ENCODE data around the gene TAS1R3. TPM values are rescaled to one million over a fixed set of nuclear protein-coding genes. Genes with fewer than 3 reads are reported as not detected.
A peak's percentile ranks its signal among the peaks of the same experiment; 100 is the strongest.

Gene TAS1R3
- total RNA-seq, 1 experiment from 2014 or later, result 0.28 TPM

GRCh38 chr1:1324524-1325287, 6.4 kb upstream of the TAS1R3 start, which contains the start of the genes CPTP and INTS11:
CPTP (plus strand) TSS chr1:1324802; CDS start chr1:1326911, 2,109 bp downstream.
INTS11 (minus strand) TSS chr1:1324660; CDS start chr1:1324608, 52 bp downstream.
- H2AFZ ChIP-seq (ENCODE audit: low read length), result no peak within 1 kb of the TSS

More at GRCh38 chr1:1324524-1325287, 6.4 kb upstream of the TAS1R3 start, which contains the start of the genes CPTP and INTS11:
- Histone ChIP-seq H3K4me1 (ENCODE audit: insufficient read depth, low read length) (no peaks in the 10 kb centered on the region), H3K79me2 (ENCODE audit: insufficient read depth, low read length) (peaks cover 17% of the 10 kb centered on the region; the same call in 1 of the 2 replicates), H4K20me1 (ENCODE audit: control insufficient read depth, insufficient read depth, insufficient read length) (peaks cover 5% of the 10 kb centered on the region), H3K4me2 (ENCODE audit: insufficient read depth, insufficient read length, low read length) (peak within 1 kb of the TSS; percentile 68), H4K5ac (ENCODE audit: insufficient read length, low read depth, low read length) (no peak within 1 kb of the TSS), H3K18ac (ENCODE audit: insufficient read length, low read depth, low read length) (no peak within 1 kb of the TSS), H3K27me3 (ENCODE audit: insufficient read depth, low read length) (no peaks in the 10 kb centered on the region), H2BK15ac (ENCODE audit: low read depth, low read length) (no peak within 1 kb of the TSS), H2BK20ac (ENCODE audit: low read depth, low read length, poor library complexity, severe bottlenecking) (no peak within 1 kb of the TSS), H3K23ac (ENCODE audit: insufficient read length, low read depth, low read length) (no peak within 1 kb of the TSS), H4K91ac (ENCODE audit: insufficient read length, low read depth, low read length) (no peak within 1 kb of the TSS), H2BK5ac (ENCODE audit: insufficient read length, low read length) (no peak within 1 kb of the TSS), H3K23me2 (ENCODE audit: insufficient read length, low read depth, low read length, poor library complexity, severe bottlenecking) (peaks cover 8% of the 10 kb centered on the region), H3T11ph (ENCODE audit: low read length) (no peak within 1 kb of the TSS), H3K27ac (ENCODE audit: insufficient read length, low read depth, low read length) (no peak within 1 kb of the TSS), H2AK5ac (ENCODE audit: insufficient read length, low read length) (no peak within 1 kb of the TSS), H3K4ac (ENCODE audit: low read depth, low read length) (no peak within 1 kb of the TSS), H3K56ac (ENCODE audit: insufficient read length, low read depth, low read length) (no peak within 1 kb of the TSS), H3K79me1 (ENCODE audit: insufficient read depth, low read depth, low read length, poor library complexity, severe bottlenecking) (peaks cover 8% of the 10 kb centered on the region), H2BK120ac (ENCODE audit: low read depth, low read length, poor library complexity, severe bottlenecking) (no peak within 1 kb of the TSS), H4K8ac (replicated peaks; ENCODE audit: insufficient read length, low read depth, low read length) (no peak within 1 kb of the TSS), H3K9me3 (ENCODE audit: control insufficient read depth, low read depth, low read length) (no peaks in the 10 kb centered on the region), H3K14ac (ENCODE audit: insufficient read depth, low read length) (peak within 1 kb of the TSS; percentile 78), H2BK12ac (ENCODE audit: insufficient read length, low read depth, low read length) (no peak within 1 kb of the TSS), H3K9ac (ENCODE audit: extremely low read depth, insufficient read length, low read length) (peak within 1 kb of the TSS; percentile 63)
- peaks cover 1% of the 10 kb centered on the region; the same call in 1 of the 2 replicates for H3K27me3 Mint-ChIP-seq (ENCODE audit: low read depth)
- H3K36me3 Mint-ChIP-seq (ENCODE audit: insufficient read depth in 1 of 3, low read depth in 3 of 3), result peaks cover 4 to 16% (median 12%) of the 10 kb centered on the region in 3 experiments
- H3K27ac Mint-ChIP-seq, result peak within 1 kb of the TSS; percentile 11 to 90 (median 89); a peak in 4 of 7 replicates
- WGBS (ENCODE audit: extremely low coverage, insufficient read length, low lambda C conversion rate), result no CpG with 5 or more reads among the region's 84 CpGs
- H3K9me3 Mint-ChIP-seq, result no peaks in the 10 kb centered on the region
- DNase-seq, result peak; percentile 95
- peak within 1 kb of the TSS; percentile 82 to 88 for H3K4me3 Mint-ChIP-seq
- TF ChIP-seq CTCF (conservative IDR thresholded peaks at IDR 0.05), result no peak
- H3K4me1 Mint-ChIP-seq, result peaks cover 2 to 13% of the 10 kb centered on the region in 2 experiments
